ENCODE measurements around the gene ENTPD6. TPM values are rescaled to one million over a fixed set of nuclear protein-coding genes. Genes with fewer than 3 reads are reported as not detected.

Gene ENTPD6
- total RNA-seq, 8 experiments from 2014 or later, result 37.7 to 58.2 (median 53.1) TPM

Other genes starting within 250 kb of the ENTPD6 start
- gene CST7, start 246.4 kb upstream of the ENTPD6 start, total RNA-seq, result not detected
- 100 to 1,000 TPM in 2 of 8 experiments, 10 to 100 TPM in 6; 47.5 to 163 (median 73.7) TPM for gene APMAP, start 203.0 kb upstream of the ENTPD6 start, total RNA-seq
- 10 to 100 TPM in 1 of 8 experiments, 1 to 10 TPM in 7; 2.1 to 28.9 (median 3.8) TPM for gene ACSS1, start 137.6 kb upstream of the ENTPD6 start, total RNA-seq
- 10 to 100 TPM in 1 of 8 experiments, 1 to 10 TPM in 1, under 1 TPM in 5, not detected in 1; 0.21 to 55.7 (median 0.37) TPM for gene VSX1, start 113.6 kb upstream of the ENTPD6 start, total RNA-seq
- 100 to 1,000 TPM in 1 of 8 experiments, 10 to 100 TPM in 7; 40.5 to 140 (median 65.8) TPM for gene PYGB, start 52.4 kb downstream of the ENTPD6 start, total RNA-seq
- gene ABHD12, start 195.1 kb downstream of the ENTPD6 start, total RNA-seq, result 10 to 100 TPM; 23.2 to 79.9 (median 29.6) TPM
- gene GINS1, start 212.0 kb downstream of the ENTPD6 start, total RNA-seq, result 10 to 100 TPM in 3 of 8 experiments, 1 to 10 TPM in 4, under 1 TPM in 1; 0.71 to 29.1 (median 4.5) TPM

All from motor neuron (in vitro differentiated cells).